ENCODE measurements around the gene PPP2R5C.

The PPP2R5C gene

GRCh38 chr14:101815994-101816393 is 54.5 kb downstream of the PPP2R5C start:
- no peak for DNase-seq

- no peak for DNase-seq
Observed at GRCh38 chr14:101817501-101818001, 56.0 kb downstream of the PPP2R5C start.

GRCh38 chr14:101819251-101819990 is 57.9 kb downstream of the PPP2R5C start:
- no peak for DNase-seq

GRCh38 chr14:101820283-101820798 is 58.8 kb downstream of the PPP2R5C start:
- DNase-seq: peak in 1 of 2 donors; percentile 25

GRCh38 chr14:101821528-101821927 is 60.0 kb downstream of the PPP2R5C start:
- DNase-seq: no peak

GRCh38 chr14:101823066-101823465 is 61.6 kb downstream of the PPP2R5C start:
- DNase-seq: no peak

- no peak for DNase-seq
Observed at GRCh38 chr14:101823511-101824120, 62.1 kb downstream of the PPP2R5C start.

GRCh38 chr14:101824339-101824727 is 62.8 kb downstream of the PPP2R5C start:
- DNase-seq: peak; percentile 34 to 44

- DNase-seq: no peak
Observed at GRCh38 chr14:101825797-101826196, 64.3 kb downstream of the PPP2R5C start.

- DNase-seq: peak in 1 of 2 donors; percentile 14
Observed at GRCh38 chr14:101826351-101826750, 64.8 kb downstream of the PPP2R5C start.

- no peak for DNase-seq
Observed at GRCh38 chr14:101827286-101827685, 65.8 kb downstream of the PPP2R5C start.

GRCh38 chr14:101828046-101828445 is 66.5 kb downstream of the PPP2R5C start:
- DNase-seq: no peak

GRCh38 chr14:101830271-101830670 is 68.8 kb downstream of the PPP2R5C start:
- no peak for DNase-seq

GRCh38 chr14:101833045-101833444 is 71.5 kb downstream of the PPP2R5C start:
- DNase-seq: no peak

- DNase-seq: no peak
Observed at GRCh38 chr14:101834397-101834796, 72.9 kb downstream of the PPP2R5C start.

- DNase-seq: no peak
Observed at GRCh38 chr14:101834800-101835547, 73.5 kb downstream of the PPP2R5C start.

GRCh38 chr14:101835566-101835965 is 74.1 kb downstream of the PPP2R5C start:
- DNase-seq: no peak

GRCh38 chr14:101836135-101836534 is 74.6 kb downstream of the PPP2R5C start:
- DNase-seq: no peak

GRCh38 chr14:101838476-101838875 is 77.0 kb downstream of the PPP2R5C start:
- DNase-seq: no peak

GRCh38 chr14:101839236-101839635 is 77.7 kb downstream of the PPP2R5C start:
- DNase-seq: no peak

- no peak for DNase-seq
Observed at GRCh38 chr14:101839661-101840060, 78.2 kb downstream of the PPP2R5C start.

- no peak for DNase-seq
Observed at GRCh38 chr14:101840649-101841369, 79.3 kb downstream of the PPP2R5C start.
